SHP77 (cell line): ENCODE results near the gene ATP2B2.

Experiments used
- DNase-seq, 2 experiments: peaks; one replicate each; lab custom pipeline; 2025; lab: John Stamatoyannopoulos, UW

The ATP2B2 gene

GRCh38 chr3:10363935-10364334, 141.5 kb downstream of the ATP2B2 start:
- no peak for DNase-seq

GRCh38 chr3:10361375-10361774, 144.0 kb downstream of the ATP2B2 start:
- peak; percentile 90 to 92 for DNase-seq

- DNase-seq, result no peak
Observed at GRCh38 chr3:10360478-10360877, 144.9 kb downstream of the ATP2B2 start.

- no peak for DNase-seq
Observed at GRCh38 chr3:10359761-10360161, 145.6 kb downstream of the ATP2B2 start.

- DNase-seq, result no peak
Observed at GRCh38 chr3:10358309-10358980, 146.9 kb downstream of the ATP2B2 start.

- DNase-seq, result no peak
Observed at GRCh38 chr3:10357592-10358308, 147.6 kb downstream of the ATP2B2 start.

GRCh38 chr3:10357095-10357494, 148.3 kb downstream of the ATP2B2 start:
- DNase-seq, result no peak

GRCh38 chr3:10356461-10356981, 148.9 kb downstream of the ATP2B2 start:
- no peak for DNase-seq

GRCh38 chr3:10354361-10355015, 150.9 kb downstream of the ATP2B2 start:
- no peak for DNase-seq

- no peak for DNase-seq
Observed at GRCh38 chr3:10353661-10354360, 151.6 kb downstream of the ATP2B2 start.

- no peak for DNase-seq
Observed at GRCh38 chr3:10353160-10353559, 152.2 kb downstream of the ATP2B2 start.

GRCh38 chr3:10352146-10352911, 153.1 kb downstream of the ATP2B2 start:
- no peak for DNase-seq

GRCh38 chr3:10351013-10351735, 154.2 kb downstream of the ATP2B2 start:
- DNase-seq, result no peak

GRCh38 chr3:10350324-10350985, 154.9 kb downstream of the ATP2B2 start:
- DNase-seq, result no peak

GRCh38 chr3:10349801-10350200, 155.6 kb downstream of the ATP2B2 start:
- DNase-seq, result no peak

- DNase-seq, result no peak
Observed at GRCh38 chr3:10348404-10348721, 157.0 kb downstream of the ATP2B2 start.

- no peak for DNase-seq
Observed at GRCh38 chr3:10347648-10348403, 157.6 kb downstream of the ATP2B2 start.

GRCh38 chr3:10345911-10346310, 159.5 kb downstream of the ATP2B2 start:
- DNase-seq, result no peak

GRCh38 chr3:10344944-10345575, 160.3 kb downstream of the ATP2B2 start:
- no peak for DNase-seq
